ENCODE data around the gene NAPEPLD. TPM values are rescaled to one million over a fixed set of nuclear protein-coding genes. Genes with fewer than 3 reads are reported as not detected.
"Not testable (repeated sequence)": the region's sequence is repeated elsewhere in the genome, so short reads cannot be mapped to it uniquely, and the experiment has no call there.

The NAPEPLD gene
- total and polyA plus RNA-seq, 3 experiments from 2014 or later, result 7.6 to 8.5 (median 8.4) TPM

DNA sequence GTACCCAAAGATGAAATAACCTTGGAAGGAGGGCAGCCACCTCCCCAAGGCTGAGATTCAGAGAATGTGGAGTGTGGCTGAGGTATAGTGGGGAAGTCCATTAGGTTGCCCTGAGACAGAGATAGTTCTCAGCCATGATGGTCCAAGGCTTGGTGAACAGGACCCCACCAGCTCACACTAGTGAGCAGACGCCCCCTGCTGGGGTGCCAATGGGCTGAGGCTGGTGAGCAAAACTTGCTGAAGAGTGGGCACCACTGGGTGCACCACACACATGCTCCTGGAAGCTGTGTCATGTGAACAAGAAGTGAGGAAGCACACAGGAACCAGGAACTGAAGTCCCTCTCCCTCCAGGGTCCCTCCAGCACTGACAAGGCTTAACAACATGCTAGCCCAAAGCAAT is 83.2 kb downstream of the NAPEPLD start:
- peaks cover 0 to 3% (median 0%) of the 10 kb centered on the region in 3 donors for H3K36me3 Mint-ChIP-seq
- peak; percentile 6 to 57 (median 17) for DNase-seq
- Histone ChIP-seq H3K4me3 (ENCODE audit: low read length) (no peak overlapping the region), H3K27me3 (ENCODE audit: insufficient read depth, low read length, poor library complexity, severe bottlenecking) (no peaks in the 10 kb centered on the region), H3K4me1 (ENCODE audit: insufficient read depth, low read length) (no peaks in the 10 kb centered on the region), H3K9me3 (ENCODE audit: low read length) (no peaks in the 10 kb centered on the region), H3K27ac (ENCODE audit: low read depth, low read length) (no peak overlapping the region), H3K36me3 (ENCODE audit: insufficient read depth, low read length) (no peaks in the 10 kb centered on the region)
- no peak overlapping the region for H3K27ac Mint-ChIP-seq
- ChIA-PET CTCF (interaction anchor here (1.2 to 1.4 kb wide), 3 partner anchors 9 to 308 kb away, joined by 4 to 6 read pairs (median 5); partner anchors contain the start of genes ARMC10 and FBXL13), POLR2A (no interaction called here)
- no peak overlapping the region for H3K4me3 Mint-ChIP-seq
- no peaks in the 10 kb centered on the region for H3K9me3 Mint-ChIP-seq
- H3K27me3 Mint-ChIP-seq, result peaks cover 4 to 6% of the 10 kb centered on the region in 2 donors
- no peaks in the 10 kb centered on the region for H3K4me1 Mint-ChIP-seq

DNA sequence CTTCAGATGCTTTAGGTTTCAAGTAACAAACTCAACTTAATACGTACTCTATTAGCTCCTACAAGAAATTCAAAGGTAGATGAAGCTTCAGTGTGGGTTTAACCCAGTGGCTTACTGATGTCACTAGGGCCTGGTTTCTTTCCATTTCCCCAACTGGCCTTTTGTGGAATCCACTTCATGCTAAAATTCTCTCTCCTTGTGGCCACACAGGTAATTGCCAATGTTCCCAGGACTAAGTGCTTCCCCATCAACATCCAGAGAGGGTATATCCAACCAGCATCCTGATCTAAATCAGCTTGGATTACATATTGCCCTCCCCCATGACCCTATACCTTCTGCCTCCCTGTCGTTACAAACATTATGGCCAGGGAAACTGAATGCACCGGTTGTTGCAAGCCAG is 85.0 kb downstream of the NAPEPLD start:
- Histone ChIP-seq H3K9me3 (ENCODE audit: low read length) (no peaks in the 10 kb centered on the region), H3K27ac (ENCODE audit: low read depth, low read length) (no peak overlapping the region), H3K4me1 (ENCODE audit: insufficient read depth, low read length) (no peaks in the 10 kb centered on the region), H3K4me3 (ENCODE audit: low read length) (no peak overlapping the region), H3K27me3 (ENCODE audit: insufficient read depth, low read length, poor library complexity, severe bottlenecking) (no peaks in the 10 kb centered on the region), H3K36me3 (ENCODE audit: insufficient read depth, low read length) (no peaks in the 10 kb centered on the region)
- DNase-seq, result no peak
- H3K9me3 Mint-ChIP-seq, result no peaks in the 10 kb centered on the region
- H3K4me1 Mint-ChIP-seq, result no peaks in the 10 kb centered on the region
- H3K36me3 Mint-ChIP-seq, result peaks cover 0 to 3% (median 0%) of the 10 kb centered on the region in 3 donors
- ChIA-PET POLR2A (no interaction called here), CTCF (no interaction called here)
- H3K4me3 Mint-ChIP-seq, result no peak overlapping the region
- H3K27ac Mint-ChIP-seq, result peak overlapping the region in 1 of 8 donors; percentile 71
- peaks cover 4 to 6% of the 10 kb centered on the region in 2 donors for H3K27me3 Mint-ChIP-seq

DNA sequence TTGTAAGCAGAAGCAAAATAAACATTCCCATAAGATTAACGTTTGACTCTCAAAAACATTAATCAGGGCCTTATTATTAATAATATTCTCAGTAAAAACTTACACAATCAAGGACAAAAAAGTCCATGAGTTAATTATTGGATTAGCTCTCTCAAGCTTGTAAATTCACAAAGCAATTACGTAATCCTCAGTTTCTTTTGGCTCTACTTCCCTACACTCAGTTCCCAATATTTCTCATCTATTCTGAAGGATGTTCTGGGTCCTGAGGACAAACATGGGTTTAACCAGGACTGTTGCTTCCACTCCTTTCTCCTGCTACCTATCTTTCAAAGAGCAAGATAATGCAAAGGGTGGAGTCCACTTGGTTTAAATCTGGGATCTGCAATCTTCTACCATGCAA is 89.4 kb downstream of the NAPEPLD start:
- no peak for DNase-seq
- Histone ChIP-seq H3K4me1 (ENCODE audit: insufficient read depth, low read length) (no peaks in the 10 kb centered on the region), H3K36me3 (ENCODE audit: insufficient read depth, low read length) (no peaks in the 10 kb centered on the region), H3K4me3 (ENCODE audit: low read length) (no peak overlapping the region), H3K9me3 (ENCODE audit: low read length) (no peaks in the 10 kb centered on the region), H3K27me3 (ENCODE audit: insufficient read depth, low read length, poor library complexity, severe bottlenecking) (no peaks in the 10 kb centered on the region), H3K27ac (ENCODE audit: low read depth, low read length) (no peak overlapping the region)
- ChIA-PET POLR2A (no interaction called here), CTCF (interaction anchor here (1.6 kb wide), 1 partner anchor 21 kb away, joined by 3 read pairs; no protein-coding TSS in a partner anchor)
- Mint-ChIP-seq H3K4me3 (no peak overlapping the region), H3K27me3 (peaks cover 0 to 3% of the 10 kb centered on the region in 2 donors), H3K36me3 (peaks cover 0 to 3% (median 0%) of the 10 kb centered on the region in 3 donors), H3K27ac (no peak overlapping the region), H3K4me1 (no peaks in the 10 kb centered on the region), H3K9me3 (no peaks in the 10 kb centered on the region)

DNA sequence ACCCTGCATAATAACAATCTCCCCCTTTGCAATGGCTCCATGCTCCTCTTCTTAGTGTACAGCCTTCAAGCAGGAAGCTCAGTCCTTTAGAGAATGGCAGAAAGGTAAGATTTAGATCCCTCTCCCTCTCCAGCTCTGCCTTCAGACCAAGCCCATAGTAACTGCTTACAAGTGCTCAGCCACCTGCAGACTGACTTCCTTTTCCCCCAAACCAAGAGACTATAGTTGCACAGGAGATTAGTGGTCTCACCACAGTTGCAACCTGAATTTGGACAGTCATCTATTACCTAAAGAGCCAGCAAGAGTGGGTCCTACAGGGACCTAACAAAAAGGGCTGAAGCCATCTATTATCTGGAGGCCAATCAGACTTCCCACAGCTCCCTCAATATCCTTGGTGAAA is 90.8 kb downstream of the NAPEPLD start:
- Histone ChIP-seq H3K27me3 (ENCODE audit: insufficient read depth, low read length, poor library complexity, severe bottlenecking) (no peaks in the 10 kb centered on the region), H3K4me1 (ENCODE audit: insufficient read depth, low read length) (no peaks in the 10 kb centered on the region), H3K4me3 (ENCODE audit: low read length) (no peak overlapping the region), H3K27ac (ENCODE audit: low read depth, low read length) (no peak overlapping the region), H3K9me3 (ENCODE audit: low read length) (no peaks in the 10 kb centered on the region), H3K36me3 (ENCODE audit: insufficient read depth, low read length) (no peaks in the 10 kb centered on the region)
- DNase-seq, result no peak
- no peaks in the 10 kb centered on the region for H3K4me1 Mint-ChIP-seq
- POLR2A ChIA-PET, result no interaction called here
- H3K27ac Mint-ChIP-seq, result no peak overlapping the region
- CTCF ChIA-PET, result no interaction called here
- peaks cover 0 to 3% (median 1%) of the 10 kb centered on the region in 3 donors for H3K36me3 Mint-ChIP-seq
- peaks cover 0 to 3% of the 10 kb centered on the region in 2 donors for H3K27me3 Mint-ChIP-seq
- no peaks in the 10 kb centered on the region for H3K9me3 Mint-ChIP-seq
- H3K4me3 Mint-ChIP-seq, result no peak overlapping the region

DNA sequence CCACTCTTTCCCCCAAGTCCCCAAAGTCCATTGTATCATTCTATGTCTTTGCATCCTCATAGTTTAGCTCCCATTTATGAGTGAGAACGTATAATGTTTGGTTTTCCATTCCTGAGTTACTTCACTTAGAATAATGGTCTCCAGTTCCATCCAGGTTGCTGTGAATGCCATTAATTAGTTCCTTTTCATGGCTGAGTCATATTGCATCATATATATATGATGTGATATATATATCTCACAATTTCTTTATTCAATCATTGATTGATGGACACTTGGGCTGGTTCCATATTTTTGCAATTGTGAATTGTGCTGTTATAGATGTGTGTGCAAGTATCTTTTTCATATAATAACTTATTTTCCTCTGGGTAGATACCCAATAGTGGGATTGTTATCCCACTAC is 92.9 kb downstream of the NAPEPLD start:
- H3K4me3 Mint-ChIP-seq; H3K4me1 ChIP-seq (ENCODE audit: insufficient read depth, low read length); H3K9me3 ChIP-seq (ENCODE audit: low read length); POLR2A ChIA-PET; H3K36me3 Mint-ChIP-seq; H3K9me3 Mint-ChIP-seq; H3K4me3 ChIP-seq (ENCODE audit: low read length); H3K4me1 Mint-ChIP-seq; H3K27ac ChIP-seq (ENCODE audit: low read depth, low read length); H3K27me3 Mint-ChIP-seq; CTCF ChIA-PET; DNase-seq; H3K27ac Mint-ChIP-seq; H3K27me3 ChIP-seq (ENCODE audit: insufficient read depth, low read length, poor library complexity, severe bottlenecking); H3K36me3 ChIP-seq (ENCODE audit: insufficient read depth, low read length): not testable (repeated sequence)

DNA sequence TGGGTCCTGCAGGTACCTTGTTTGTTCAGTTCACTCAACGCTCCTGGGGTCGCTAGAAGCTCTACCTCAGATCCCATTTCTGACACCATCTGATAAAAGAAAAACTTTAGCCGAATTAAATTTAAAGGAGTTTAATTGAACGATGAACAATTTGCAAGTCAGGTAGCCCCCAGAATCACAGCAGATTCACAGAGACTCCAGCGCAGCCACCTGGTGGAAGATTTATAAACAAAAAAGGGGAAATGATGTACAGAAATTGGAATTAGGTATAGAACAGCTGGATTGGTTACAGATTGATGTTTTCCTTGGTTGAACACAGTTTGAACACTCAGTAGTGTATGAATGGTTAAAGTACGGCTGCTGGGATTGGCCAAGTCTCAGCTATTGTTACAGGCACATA is 97.4 kb downstream of the NAPEPLD start:
- H3K4me1 Mint-ChIP-seq, result no peaks in the 10 kb centered on the region
- H3K4me1 ChIP-seq (ENCODE audit: insufficient read depth, low read length), result no peaks in the 10 kb centered on the region
- peaks cover 0 to 4% (median 1%) of the 10 kb centered on the region in 3 donors for H3K36me3 Mint-ChIP-seq
- ChIA-PET POLR2A (no interaction called here), CTCF (interaction anchor here (1.2 to 1.4 kb wide), 2 partner anchors 11 to 15 kb away, joined by 3 to 5 read pairs; no protein-coding TSS in a partner anchor)
- H3K4me3 Mint-ChIP-seq, result no peak overlapping the region
- H3K36me3 ChIP-seq (ENCODE audit: insufficient read depth, low read length), result no peaks in the 10 kb centered on the region
- no peak overlapping the region for H3K27ac Mint-ChIP-seq
- no peak for DNase-seq
- H3K27ac ChIP-seq (ENCODE audit: low read depth, low read length), result no peak overlapping the region
- no peaks in the 10 kb centered on the region for H3K9me3 ChIP-seq (ENCODE audit: low read length)
- peaks cover 0 to 2% of the 10 kb centered on the region in 2 donors for H3K27me3 Mint-ChIP-seq
- H3K9me3 Mint-ChIP-seq, result peaks cover 0 to 7% (median 0%) of the 10 kb centered on the region in 5 donors
- no peaks in the 10 kb centered on the region for H3K27me3 ChIP-seq (ENCODE audit: insufficient read depth, low read length, poor library complexity, severe bottlenecking)
- no peak overlapping the region for H3K4me3 ChIP-seq (ENCODE audit: low read length)

Other genes with a start within 250 kb of the NAPEPLD start
- gene LRRC17, start 236.1 kb downstream of the NAPEPLD start, total RNA-seq, result not detected
- not detected for gene LRRC17, start 236.1 kb downstream of the NAPEPLD start, polyA plus RNA-seq
- under 1 TPM; 0.62 to 0.66 TPM for gene FBXL13, start 74.3 kb downstream of the NAPEPLD start, total RNA-seq
- 0.43 TPM for gene FBXL13, start 74.3 kb downstream of the NAPEPLD start, polyA plus RNA-seq
- 10 to 100 TPM; 56.6 to 57.3 TPM for gene ARMC10, start 74.0 kb downstream of the NAPEPLD start, total RNA-seq
- gene ARMC10, start 74.0 kb downstream of the NAPEPLD start, polyA plus RNA-seq, result 44.1 TPM
- gene PMPCB, start 148.3 kb upstream of the NAPEPLD start, total RNA-seq, result 10 to 100 TPM; 81.9 to 82.5 TPM
- 63.4 TPM for gene PMPCB, start 148.3 kb upstream of the NAPEPLD start, polyA plus RNA-seq
- gene DNAJC2, start 195.7 kb upstream of the NAPEPLD start, total RNA-seq, result 10 to 100 TPM; 59.6 to 60.0 TPM
- gene DNAJC2, start 195.7 kb upstream of the NAPEPLD start, polyA plus RNA-seq, result 25.5 TPM
- gene PSMC2, start 198.5 kb upstream of the NAPEPLD start, total RNA-seq, result 100 to 1,000 TPM; 203 to 209 TPM
- gene PSMC2, start 198.5 kb upstream of the NAPEPLD start, polyA plus RNA-seq, result 107 TPM

Measured in CD8-positive, alpha-beta memory T cell (primary cell).